ENCODE measurements around the gene TBC1D17.

Gene TBC1D17

GRCh38 chr19:49849433-49850220 lies 27.9 kb upstream of the TBC1D17 start:
- DNase-seq: no peak

DNA sequence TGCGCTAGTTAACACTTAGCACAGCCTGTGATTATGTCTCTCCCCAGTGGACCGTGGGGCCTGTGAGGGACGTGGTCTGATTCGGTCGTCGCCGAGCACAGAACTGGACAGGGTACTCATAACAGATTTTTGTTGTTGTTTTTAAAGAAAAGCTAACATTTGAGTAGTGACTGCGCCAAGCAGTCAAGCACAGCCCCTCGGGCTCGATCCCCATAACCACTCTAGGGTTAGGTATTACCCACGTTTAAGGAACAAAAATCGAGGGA lies 27.3 kb upstream of the TBC1D17 start:
- DNase-seq: no peak

DNA sequence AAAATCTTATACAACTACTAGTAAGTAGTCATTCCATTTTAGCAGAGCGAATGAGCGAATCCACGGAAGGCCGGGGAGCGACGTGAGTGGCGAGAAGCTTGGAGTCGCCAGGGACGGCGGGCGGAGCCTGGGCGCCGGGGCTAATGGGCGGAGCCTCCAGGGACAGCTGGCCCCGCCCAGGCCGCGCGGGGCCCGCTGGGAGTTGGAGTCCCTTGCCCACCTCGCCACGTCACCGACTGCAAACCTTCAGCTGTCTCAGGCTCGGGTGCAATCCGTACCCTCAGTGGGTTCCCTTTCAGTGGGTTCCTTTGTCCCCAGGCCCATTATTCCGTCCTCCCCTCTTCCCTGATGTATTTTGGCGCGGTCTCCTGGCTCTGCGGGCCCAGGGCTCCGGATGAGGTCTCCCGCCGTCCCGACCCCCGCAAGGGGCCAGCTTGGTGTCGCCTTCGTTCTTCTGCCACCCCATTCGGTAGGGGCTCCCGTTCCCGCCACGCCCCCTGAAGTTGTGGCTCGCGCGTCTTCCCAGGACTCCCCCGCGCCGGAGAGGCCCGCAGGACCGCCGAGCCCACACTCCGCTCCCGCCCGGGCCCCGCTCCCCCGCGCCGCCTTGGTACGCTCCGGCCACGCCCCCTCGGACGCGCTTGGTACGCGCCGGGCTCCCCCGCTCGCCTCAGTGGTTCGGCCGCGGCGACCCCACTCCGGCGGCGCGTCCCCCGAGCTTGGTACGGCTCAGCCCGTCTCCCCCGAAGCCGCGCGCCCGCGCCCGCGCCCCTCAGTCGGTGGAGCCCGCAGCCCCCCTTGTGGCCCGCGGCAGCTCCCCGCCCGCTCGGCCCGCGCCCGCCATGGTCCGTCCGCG lies 26.8 kb upstream of the TBC1D17 start, which contains the start of gene PTOV1:
Gene PTOV1 (plus strand): TSS at position 673 of the 856 bp plus-strand sequence.
- peak; percentile 88 for DNase-seq

DNA sequence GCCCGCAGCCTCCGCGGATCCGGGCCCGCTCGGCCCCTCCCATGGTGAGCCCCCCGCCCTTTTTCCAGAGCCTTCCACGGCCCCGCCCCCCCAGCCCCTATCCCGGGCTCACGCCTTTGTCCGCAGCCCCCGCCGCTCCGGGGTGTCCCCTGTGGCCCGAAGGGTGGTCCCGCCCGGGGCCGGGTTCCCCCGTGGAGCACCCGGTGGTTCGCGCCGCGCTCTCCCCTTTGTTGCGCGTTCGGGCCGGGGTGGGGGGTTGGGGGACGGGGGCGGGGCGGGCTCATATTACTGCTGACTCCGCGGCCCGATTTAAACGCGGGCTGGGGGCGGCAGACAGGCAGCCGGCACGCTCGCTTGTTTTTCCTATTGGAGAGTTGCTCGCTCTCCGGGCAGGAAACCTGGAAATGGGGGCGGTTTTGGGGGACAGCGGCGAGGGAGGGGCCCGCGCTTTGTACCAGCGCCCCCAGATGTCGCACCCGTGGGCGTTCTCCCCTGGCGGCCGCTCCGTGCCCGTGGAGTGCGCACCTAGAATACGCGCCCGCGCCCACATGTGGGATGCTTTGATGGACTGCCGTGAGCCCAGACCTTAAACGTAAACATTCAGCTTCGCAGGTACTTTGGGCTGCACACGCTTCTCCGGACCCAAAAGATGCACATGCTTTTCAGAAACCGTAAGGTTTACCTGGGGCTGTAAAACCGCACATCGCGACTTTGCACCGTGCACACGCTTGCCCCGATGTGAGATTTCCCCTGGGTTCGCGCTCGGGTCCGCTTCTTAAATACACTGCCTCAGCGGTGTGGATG lies 25.8 kb upstream of the TBC1D17 start:
- peak; percentile 32 for DNase-seq

- DNase-seq: no peak
Observed at GRCh38 chr19:49852631-49853126, 24.8 kb upstream of the TBC1D17 start.

DNA sequence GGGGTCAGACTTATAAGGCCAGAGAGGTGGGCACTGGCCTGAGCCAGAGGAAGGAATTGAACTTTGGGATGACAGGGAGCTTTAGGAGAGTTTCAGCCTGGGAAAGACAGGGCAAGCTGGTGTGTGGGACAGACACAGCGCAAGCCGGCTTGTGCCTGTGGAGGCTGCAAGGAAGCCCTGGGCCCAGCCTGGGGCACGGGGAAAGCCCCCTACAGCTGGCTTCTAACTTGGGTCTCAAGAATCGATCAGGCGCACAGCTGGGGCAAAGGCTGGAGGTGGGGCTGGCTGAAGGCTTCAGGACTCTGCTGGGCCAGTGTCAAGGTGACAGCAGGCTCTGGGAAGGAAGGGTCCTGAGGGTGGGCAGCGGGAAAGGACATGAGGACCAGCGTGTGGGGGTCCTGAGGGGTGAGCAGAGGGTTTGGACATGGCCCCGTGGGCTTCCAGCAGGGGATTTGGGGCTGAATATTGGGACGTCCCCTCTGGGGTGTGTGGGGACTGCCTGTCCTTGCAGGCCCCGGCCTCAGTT lies 23.6 kb upstream of the TBC1D17 start:
- no peak for DNase-seq

- no peak for DNase-seq
Observed at GRCh38 chr19:49854378-49855263, 22.9 kb upstream of the TBC1D17 start.

- no peak for DNase-seq
Observed at GRCh38 chr19:49855277-49855675, 22.2 kb upstream of the TBC1D17 start.

- DNase-seq: no peak
Observed at GRCh38 chr19:49855676-49856573, 21.6 kb upstream of the TBC1D17 start.

GRCh38 chr19:49856574-49857021 lies 20.9 kb upstream of the TBC1D17 start:
- DNase-seq: no peak

GRCh38 chr19:49857061-49857837 lies 20.3 kb upstream of the TBC1D17 start:
- DNase-seq: no peak

- no peak for DNase-seq
Observed at GRCh38 chr19:49857838-49858087, 19.7 kb upstream of the TBC1D17 start.

- DNase-seq: no peak
Observed at GRCh38 chr19:49858088-49858985, 19.2 kb upstream of the TBC1D17 start.

GRCh38 chr19:49859682-49860335 lies 17.7 kb upstream of the TBC1D17 start:
- no peak for DNase-seq

DNA sequence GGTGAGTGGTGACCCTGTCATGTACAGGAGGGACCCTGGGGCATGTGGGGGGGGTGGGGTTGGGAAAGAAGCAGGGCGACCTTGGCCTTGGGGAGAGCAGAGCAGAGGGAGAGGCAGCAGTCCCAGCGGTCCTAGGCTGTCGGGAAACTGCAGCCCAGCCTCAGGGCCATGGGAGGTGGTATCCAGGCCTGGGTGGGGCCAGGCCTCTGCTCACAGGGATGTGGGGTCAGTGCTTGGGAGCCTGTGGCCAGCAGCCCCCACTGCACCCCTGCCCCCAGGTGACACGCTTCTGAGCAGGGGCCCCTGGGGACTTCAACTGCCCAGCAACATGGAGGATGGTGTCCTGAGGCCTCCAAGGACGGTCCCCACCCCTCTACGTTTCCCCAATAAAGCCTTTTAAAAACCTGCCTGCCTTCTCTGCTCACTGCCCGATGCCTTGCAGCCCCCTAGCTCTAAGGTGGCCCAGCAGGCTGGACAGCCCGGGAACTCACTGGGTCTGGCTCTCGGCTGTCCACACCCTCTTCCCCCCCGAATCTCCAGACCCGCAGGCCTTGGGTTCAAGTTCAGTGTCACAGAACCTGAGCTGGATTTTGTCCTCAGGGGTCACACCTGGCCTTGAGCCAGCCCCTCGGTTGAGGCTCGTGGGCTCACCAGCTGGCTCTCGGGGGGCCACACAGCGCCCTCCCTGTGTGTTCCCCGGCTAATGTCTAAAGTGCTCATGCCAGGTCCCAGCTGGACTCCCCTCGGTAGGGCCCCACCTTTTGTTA lies 17.0 kb upstream of the TBC1D17 start:
- DNase-seq: no peak

DNA sequence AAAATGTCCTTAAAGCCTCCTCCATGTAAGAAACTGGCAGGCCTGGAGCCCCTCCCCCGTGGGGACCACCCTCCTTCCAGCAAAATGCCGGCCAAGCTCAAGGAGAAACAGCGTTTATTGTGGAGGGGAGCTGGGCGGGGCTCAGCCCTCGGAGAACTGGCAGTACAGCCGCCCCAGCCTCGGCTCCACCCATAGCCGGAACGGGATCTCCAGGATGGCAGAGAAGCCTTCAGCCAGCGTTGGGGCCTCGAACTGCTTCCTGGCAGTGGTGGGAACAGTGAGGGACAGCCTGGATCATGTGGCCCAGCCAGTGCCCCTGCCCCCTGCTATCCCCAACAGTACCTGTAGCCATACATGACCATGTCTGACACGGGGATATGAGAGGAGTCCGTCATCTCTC lies 16.4 kb upstream of the TBC1D17 start:
- no peak for DNase-seq

- DNase-seq: no peak
Observed at GRCh38 chr19:49861541-49862378, 15.7 kb upstream of the TBC1D17 start.
